Raji (cell line): ENCODE data around the gene SLC4A2.
A peak's percentile ranks its signal among the peaks of the same experiment; 100 is the strongest.

Experiments used
- POLR2A ChIP-seq: IDR thresholded peaks from 2 replicates; pipeline ENCODE4 v1.6.1; 2011; ENCODE audit warnings: low read depth, low read length, control low read depth; ENCODE audit not compliant: insufficient read depth

Gene SLC4A2

DNA sequence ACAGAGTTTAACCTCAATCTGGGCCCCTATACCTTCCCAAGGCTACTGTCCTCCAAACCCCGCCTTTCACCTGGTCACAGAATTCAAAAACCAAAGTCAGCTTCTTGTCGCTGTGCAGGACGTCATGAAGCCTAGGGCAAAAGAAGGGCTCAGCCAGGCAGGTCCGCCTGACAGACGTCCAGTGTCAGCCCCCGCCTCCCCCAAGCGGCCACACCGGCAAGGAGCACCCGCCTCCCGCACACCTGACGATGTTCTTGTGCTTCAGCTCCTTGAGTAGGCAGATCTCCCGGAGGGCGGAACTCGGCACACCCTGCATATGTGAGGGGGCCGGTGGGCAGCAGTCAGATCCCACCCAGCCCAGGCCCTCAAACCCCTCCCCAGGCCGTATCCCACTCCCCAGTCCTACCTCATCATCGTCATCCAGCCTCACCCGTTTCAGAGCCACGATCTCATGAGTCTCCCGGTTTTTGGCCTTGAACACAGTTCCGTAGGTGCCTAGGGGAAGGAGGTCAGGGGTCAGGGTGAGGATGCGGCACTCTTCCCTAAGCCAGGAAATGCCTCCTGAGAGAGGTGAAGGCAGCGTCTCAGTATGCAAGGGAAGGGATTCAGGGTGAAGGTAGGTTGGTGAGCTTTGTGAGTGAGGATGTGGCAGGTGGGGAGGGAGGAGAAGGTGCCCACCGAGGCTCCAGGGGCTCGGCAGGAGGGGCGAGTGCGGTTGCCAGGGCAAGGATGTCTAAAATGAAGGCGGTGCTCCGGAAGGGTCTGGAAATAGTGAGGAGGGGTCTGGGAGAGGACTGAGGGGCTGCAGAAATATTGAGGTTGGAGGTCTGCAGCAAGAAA, 2.5 kb upstream of the SLC4A2 start:
- no peak for TF ChIP-seq POLR2A

DNA sequence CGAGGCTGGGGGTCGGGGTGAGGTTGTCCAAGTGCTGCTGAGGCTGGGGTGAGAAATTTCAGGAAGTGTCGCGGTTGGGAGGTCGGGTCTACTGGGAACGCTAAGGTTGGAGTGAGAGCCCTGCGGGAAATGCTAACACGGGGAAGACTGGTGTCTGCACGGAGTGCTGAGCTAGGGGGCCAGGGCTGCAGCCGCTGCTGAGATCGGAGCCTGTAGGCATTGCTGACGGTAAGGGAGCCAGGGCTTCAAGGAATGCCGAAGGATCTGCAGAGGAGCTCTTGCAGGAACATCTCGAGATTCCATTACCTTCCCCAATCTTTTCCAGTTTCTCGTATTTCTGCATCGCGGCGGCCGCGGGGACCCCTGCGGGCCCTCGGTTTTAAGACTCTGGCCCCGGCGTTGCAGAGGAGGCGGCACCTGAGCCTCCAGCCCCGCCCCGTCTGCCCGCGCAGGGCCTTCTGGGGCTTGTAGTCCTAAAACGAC, 1.8 kb upstream of the SLC4A2 start, which contains the start of gene CDK5:
TSS of gene CDK5 (minus strand) at position 392 of the 483 bp plus-strand sequence. CDS start at position 343, 49 bp downstream.
- no peak for TF ChIP-seq POLR2A

DNA sequence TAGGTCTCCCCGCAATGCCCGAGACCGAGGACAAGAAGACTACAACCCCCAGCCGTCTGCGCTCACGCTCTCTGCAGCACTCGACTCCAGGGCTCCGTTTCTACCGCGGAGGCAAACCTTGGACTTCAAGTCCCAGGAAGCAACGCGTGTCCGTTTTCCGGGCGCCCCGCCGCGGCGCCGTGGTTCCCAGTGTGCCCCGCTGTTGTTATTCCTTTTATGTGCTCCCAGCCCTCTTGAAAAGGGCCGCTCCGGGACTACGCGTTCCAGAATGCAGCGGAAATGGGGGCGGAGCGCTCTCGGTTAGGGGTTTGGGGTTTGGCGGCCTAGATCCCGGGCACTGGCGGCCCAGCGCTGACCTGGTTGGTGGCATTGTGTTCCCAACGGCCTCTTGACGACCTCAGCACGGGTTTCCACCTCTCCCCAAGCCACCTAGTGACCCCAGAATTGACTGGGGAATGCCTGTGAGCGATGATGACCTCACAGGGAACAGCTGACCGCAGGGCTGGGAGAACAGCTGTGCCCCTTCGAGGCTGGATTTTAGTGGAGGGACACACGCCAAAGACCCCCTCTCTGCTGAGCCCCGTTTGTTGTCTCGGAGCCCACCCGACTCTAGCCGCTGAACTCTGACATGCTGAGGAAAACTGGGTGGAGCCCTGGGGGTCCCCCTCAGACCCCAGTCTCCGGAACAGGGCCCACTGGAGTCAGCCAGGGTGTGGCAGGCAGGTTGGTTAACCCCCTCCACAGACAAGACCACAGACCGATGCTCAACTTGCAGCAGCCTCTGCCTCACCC, 1.2 kb upstream of the SLC4A2 start:
- TF ChIP-seq POLR2A: peak; percentile 82

DNA sequence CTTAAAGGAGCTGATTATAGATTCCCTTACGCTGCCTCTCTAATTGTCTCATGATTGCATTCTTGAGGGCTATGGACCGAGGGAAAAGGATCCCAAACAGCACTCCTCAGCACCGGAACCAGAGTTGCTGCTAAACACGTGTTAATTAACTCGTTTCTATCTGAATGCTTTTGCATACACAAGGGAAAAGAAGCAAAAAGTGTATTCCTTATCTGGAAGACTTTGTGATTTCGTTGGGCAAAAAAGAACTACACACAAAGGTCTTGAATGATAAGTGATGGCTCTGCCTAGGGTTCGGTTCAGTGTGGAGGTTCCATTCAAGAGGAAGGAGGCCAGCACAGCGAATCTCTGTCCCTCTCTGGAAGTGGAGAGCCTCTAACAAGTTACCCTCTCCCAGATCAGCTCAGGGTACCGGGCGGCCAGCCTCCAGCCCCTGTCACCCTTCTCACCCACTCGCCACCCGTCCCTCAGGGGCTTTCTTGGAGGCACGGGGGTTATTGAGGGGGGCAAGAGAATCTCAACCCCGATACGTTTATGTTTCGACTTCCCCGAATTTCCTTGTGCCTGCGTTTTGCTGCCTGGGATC, 515 bp upstream of the SLC4A2 start:
- no peak for TF ChIP-seq POLR2A

DNA sequence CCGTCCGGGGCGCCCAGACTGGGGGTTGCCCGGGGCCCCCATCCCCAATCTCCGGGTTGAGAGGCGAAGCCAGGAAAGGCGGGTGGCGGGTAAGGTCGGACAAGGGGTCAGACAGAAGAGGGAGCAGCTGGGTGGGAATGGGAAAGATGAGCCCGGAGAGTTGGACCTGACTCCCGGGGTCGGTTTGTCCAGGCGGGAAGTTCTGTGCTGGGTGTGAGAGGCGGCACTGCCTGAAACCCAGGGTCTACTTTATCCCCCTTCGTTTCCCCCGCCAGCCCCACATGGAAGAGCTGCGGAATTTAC, 675 bp downstream of the SLC4A2 start:
- no peak for TF ChIP-seq POLR2A

DNA sequence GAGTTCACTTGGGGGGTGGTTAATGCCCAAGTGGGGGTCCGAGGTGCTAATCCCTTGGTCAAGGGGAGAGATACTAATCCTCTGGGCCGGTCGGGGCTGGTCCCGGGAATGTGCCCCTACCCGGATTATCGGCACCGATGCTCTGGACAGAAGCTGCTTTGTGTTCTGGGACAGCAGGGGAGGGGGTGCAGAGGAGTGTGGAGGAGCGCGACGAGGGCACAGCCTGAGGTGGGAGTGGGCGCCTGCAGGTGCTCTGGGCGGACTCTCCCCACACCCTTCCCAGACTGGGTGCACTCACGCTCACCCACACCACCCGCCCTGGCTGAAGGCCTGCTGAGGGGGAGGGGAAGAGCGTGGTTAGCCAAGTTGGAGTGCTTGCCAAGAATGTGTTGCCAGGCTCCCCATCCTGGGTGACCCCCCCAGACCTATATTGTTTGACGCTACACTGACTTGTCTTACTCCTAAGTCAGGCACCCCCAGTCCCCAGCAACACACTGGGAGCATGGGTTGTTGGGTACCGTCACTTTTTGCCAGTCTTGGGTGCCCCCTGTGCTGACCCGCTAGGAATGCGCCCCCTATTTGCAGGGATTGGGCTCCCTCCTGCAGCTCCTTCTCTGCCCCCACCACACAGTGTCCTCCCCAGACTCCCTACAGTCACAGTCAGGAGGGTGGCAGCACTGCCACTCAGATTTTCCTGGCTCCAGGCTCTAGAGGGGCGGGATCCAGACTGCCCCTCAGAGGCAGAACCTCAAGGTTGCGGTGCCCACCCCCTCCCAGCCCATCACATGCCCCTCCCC, 1.2 kb downstream of the SLC4A2 start:
- no peak for TF ChIP-seq POLR2A

DNA sequence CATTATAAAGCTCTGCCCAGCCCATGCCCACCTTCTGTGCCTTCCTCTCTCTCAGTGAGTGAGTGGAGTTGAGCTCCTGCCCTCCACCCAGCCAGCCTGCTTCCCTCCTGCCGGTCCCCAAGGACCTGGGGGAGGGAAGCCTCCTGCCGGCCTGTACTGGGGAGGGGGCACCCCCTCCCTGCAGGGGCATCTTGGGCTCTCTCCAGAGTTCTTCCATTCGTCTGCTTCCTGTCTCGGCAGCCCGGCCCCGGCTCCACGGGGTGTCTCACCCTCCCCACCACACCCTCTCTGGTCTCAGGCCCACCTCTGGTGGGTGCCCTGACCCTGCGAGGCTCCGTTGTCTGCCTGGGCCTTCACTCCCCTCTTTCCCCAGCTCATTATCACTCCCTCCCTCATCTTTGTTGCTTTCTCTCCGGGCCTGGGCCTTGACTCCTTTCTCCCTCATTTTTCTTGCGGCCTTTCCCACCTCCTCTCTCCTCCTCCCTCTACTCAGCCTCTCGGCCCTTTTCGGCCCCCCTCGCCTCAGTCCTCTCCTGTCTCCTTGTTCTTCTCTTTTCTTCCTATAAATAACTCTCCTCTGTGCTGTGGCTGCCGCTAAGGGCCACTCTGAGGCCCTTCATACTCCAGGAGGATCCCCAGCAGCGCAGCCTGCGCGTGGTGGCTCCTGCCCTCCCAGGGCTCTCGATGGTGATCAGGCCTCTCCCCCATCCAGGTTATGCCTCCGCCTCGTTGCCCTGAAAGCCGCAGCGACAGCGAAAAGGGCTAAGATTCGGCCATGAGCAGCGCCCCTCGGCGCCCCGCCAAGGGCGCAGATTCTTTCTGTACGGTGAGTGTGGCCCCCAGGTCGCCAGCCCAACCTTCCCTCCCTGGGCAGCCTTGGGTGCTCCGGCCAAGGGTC, 2.1 kb downstream of the SLC4A2 start:
- no peak for TF ChIP-seq POLR2A

DNA sequence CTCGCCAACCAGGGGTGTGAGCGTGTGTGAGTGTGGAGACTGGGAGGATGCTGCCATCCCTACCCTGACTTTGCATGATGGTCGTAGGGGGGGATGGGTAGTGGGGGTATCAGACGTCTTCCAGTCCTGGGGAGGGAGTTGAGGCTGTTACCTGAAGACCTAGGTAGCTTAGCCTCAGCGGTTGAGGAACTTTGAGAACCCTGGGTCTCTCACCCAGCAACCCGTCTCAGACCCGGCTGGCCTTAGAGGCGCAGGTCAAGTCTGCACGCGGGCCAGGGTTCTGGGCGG, 2.7 kb downstream of the SLC4A2 start:
- no peak for TF ChIP-seq POLR2A

DNA sequence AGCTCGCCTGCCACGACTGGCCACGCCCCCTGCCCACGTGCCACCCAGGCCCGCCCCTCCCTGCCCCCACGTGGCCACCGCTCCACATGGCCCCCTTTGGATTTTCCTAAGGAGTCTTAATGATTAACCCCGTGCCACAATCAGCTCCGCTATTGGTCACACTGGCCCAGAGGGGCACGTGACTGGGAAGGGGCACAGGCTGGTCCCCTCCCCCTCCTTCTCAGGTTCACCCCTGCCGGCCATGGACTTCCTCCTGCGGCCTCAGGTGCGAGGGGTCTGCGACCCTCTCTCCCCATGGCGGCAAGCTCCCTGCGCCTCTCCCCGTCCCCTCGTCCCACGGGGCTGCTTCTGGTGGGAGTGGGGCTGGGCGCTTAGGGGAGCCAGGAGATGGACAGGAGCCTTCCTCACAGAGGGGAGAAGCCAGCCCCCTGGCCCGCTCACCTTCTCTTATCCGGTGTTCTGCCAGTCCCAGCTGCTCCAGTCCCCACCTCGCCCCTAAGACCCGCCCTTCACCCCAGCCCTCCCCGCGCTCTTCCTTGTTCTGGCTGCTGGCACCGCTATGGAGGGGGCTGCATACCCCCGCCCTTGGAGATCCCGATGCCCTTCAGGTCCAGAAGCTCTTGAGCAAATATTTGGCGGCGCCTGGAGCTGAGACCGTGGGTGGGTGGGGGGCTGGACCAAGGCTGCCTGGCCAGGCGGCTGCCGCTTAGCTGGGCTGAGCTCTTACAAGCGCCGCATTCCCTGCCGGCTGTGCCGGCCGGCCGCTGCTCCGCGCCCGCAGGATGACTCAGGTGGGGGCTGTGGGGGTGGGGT, 3.2 kb downstream of the SLC4A2 start:
- TF ChIP-seq POLR2A: no peak

DNA sequence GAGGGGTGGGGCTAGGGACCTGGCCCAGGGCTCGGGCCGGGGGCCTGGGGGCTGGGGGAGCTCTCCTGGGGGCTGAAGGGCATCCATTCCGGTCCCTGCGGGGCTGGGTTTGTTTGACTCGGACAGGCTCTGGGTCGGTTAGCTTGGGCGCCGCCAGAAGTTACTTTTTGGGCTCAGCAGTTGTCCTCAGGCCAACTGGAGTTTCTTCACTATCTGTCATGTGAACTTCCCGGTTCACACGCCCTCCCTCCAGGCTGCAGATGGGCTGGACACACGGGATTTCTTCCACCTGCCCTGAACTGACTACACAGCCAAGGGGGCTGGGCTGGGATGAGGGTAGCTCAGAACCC, 3.8 kb downstream of the SLC4A2 start:
- no peak for TF ChIP-seq POLR2A

DNA sequence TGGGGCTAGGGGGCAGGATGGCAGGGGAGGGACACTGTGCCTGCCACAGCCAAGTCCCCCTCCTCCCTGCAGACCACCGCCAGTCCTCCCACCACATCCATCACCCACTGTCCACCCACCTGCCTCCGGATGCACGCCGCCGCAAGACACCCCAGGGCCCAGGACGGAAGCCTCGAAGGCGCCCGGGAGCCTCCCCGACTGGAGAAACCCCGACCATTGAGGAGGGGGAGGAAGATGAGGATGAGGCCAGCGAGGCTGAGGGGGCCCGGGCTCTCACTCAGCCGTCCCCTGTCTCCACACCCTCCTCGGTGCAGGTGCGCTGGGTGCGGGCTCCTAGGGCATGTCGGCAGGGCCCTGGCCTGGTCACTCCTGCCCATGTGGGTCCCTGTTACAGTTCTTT, 5.1 kb downstream of the SLC4A2 start:
- no peak for TF ChIP-seq POLR2A

DNA sequence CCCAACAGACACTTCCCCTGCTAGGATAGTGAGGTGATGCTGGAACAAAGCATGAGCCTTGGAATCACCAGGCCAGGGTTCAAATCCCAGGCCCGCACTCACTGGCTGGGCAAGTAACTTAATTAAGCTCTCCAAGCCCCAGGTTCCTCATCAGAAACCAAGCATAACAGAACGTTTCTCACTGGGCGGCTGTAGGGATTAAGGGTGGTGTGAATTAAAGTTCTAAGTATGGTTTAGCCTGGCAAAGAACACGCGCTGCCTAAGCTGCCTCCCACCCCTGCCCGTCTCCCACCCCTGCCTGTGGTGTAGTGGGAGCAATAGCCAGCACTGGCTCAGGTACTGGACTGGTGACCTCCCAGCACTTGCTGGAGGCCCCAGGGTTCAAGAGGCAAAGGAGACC, 5.6 kb downstream of the SLC4A2 start:
- no peak for TF ChIP-seq POLR2A

DNA sequence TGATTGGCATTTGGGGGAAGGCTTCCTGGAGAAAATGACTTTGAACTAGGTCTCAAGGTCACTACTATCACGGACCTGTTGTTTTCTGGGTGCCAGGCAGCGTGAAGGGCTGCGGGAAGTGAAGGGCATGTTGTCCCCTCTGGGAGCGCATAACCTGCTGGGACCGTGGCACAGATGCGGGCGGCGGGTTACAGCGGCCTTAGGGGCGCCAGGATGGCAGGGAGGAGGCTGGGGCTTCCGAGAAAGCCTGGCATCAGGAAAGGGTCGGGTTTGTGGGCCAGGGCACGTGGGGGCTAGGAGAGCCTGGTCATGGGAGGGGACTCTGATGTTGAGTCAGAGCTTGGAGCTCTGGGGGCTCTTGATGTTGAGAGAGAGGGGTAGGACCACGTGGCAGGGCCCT, 6.1 kb downstream of the SLC4A2 start:
- TF ChIP-seq POLR2A: no peak
